Measurements from ENCODE around the gene SLC6A17. TPM values are rescaled to one million over a fixed set of nuclear protein-coding genes. Genes with fewer than 3 reads are reported as not detected.

The SLC6A17 gene
- total and polyA plus RNA-seq, 12 donors: 0.04 to 6.9 (median 1.4) TPM; not detected in 1

- no peaks in the 10 kb centered on the region for H3K9me3 ChIP-seq (replicated peaks in 1 of 3)
- H3K4me1 ChIP-seq (replicated peaks in 1 of 2): no peaks in the 10 kb centered on the region
- TF ChIP-seq CTCF (IDR thresholded peaks at IDR 0.05) (no peak), POLR2A (IDR thresholded peaks at IDR 0.05) (no peak)
- no peak for DNase-seq
- no peak overlapping the region for H3K4me3 ChIP-seq
- no peaks in the 10 kb centered on the region for H3K27me3 ChIP-seq
- intact Hi-C loops (cut with DNase I): no loop called here
- no peaks in the 10 kb centered on the region for H3K36me3 ChIP-seq (replicated peaks in 1 of 2)
- no peak overlapping the region for H3K27ac ChIP-seq
- WGBS, 4 donors: 51 to 63% (median 53%) methylated on average over 9 of the region's 9 CpGs
Measured at GRCh38 chr1:110243574-110243973, 93.3 kb downstream of the SLC6A17 start.

- H3K9me3 ChIP-seq (replicated peaks in 1 of 3): no peaks in the 10 kb centered on the region
- DNase-seq: no peak
- WGBS, 4 donors: 47 to 68% (median 60%) methylated on average over 9 of the region's 9 CpGs
- no peaks in the 10 kb centered on the region for H3K27me3 ChIP-seq
- intact Hi-C loops (cut with DNase I): no loop called here
- TF ChIP-seq POLR2A (IDR thresholded peaks at IDR 0.05) (no peak), CTCF (IDR thresholded peaks at IDR 0.05) (no peak)
- no peaks in the 10 kb centered on the region for H3K4me1 ChIP-seq (replicated peaks in 1 of 2)
- H3K27ac ChIP-seq: no peak overlapping the region
- no peaks in the 10 kb centered on the region for H3K36me3 ChIP-seq (replicated peaks in 1 of 2)
- H3K4me3 ChIP-seq: no peak overlapping the region
Measured at GRCh38 chr1:110245876-110246620, 95.8 kb downstream of the SLC6A17 start.

- Histone ChIP-seq H3K27me3 (no peaks in the 10 kb centered on the region), H3K36me3 (replicated peaks in 1 of 2) (no peaks in the 10 kb centered on the region), H3K4me3 (no peak overlapping the region), H3K9me3 (replicated peaks in 1 of 3) (no peaks in the 10 kb centered on the region), H3K27ac (no peak overlapping the region), H3K4me1 (replicated peaks in 1 of 2) (no peaks in the 10 kb centered on the region)
- intact Hi-C loops (cut with DNase I): no loop called here
- WGBS, 4 donors: 76 to 89% (median 83%) methylated on average over 4 of the region's 4 CpGs
- no peak for DNase-seq
- TF ChIP-seq CTCF (IDR thresholded peaks at IDR 0.05) (no peak), POLR2A (IDR thresholded peaks at IDR 0.05) (no peak)
Measured at GRCh38 chr1:110248746-110249145, 98.5 kb downstream of the SLC6A17 start.

- H3K27me3 ChIP-seq: no peaks in the 10 kb centered on the region
- H3K36me3 ChIP-seq (replicated peaks in 1 of 2): no peaks in the 10 kb centered on the region
- WGBS, 4 donors: 70 to 86% (median 77%) methylated on average over 4 of the region's 4 CpGs
- no peak overlapping the region for H3K27ac ChIP-seq
- H3K4me3 ChIP-seq: no peak overlapping the region
- H3K9me3 ChIP-seq (replicated peaks in 1 of 3): no peaks in the 10 kb centered on the region
- no peak for TF ChIP-seq CTCF (IDR thresholded peaks at IDR 0.05)
- TF ChIP-seq POLR2A (IDR thresholded peaks at IDR 0.05): no peak
- DNase-seq: no peak
- H3K4me1 ChIP-seq (replicated peaks in 1 of 2): no peaks in the 10 kb centered on the region
- intact Hi-C loops (cut with DNase I): no loop called here
Measured at GRCh38 chr1:110249256-110249655, 99.0 kb downstream of the SLC6A17 start.

Data from adrenal gland (tissue), 12 donors.